ENCODE results near the gene EPB42.

- TF ChIP-seq CTCF (IDR thresholded peaks at IDR 0.05; ENCODE audit: insufficient read depth, low read length, poor library complexity, severe bottlenecking) (no peak), EZH2phosphoT487 (conservative IDR thresholded peaks at IDR 0.05; ENCODE audit: low read length) (no peak)
Measured at GRCh38 chr15:43186003-43186353, 34.8 kb downstream of the EPB42 start.
